ENCODE measurements around the gene KRT4.

GRCh38 chr12:52845946-52846345, 32.0 kb upstream of the KRT4 start:
- no peak for TF ChIP-seq EZH2phosphoT487 (IDR thresholded peaks at IDR 0.05; ENCODE audit: insufficient read depth, low read depth)
- no peak for TF ChIP-seq EZH2 (IDR thresholded peaks at IDR 0.05; ENCODE audit: insufficient read depth, poor library complexity, severe bottlenecking)

All from GM23248 (cell line).